Sigmoid colon (tissue), 4 donors: ENCODE results near the gene PTPRU.

Experiments
- POLR2AphosphoS5 ChIP-seq, 4 donors: sonication (generic); formaldehyde crosslinking; IDR thresholded peaks; one replicate each; pipeline ENCODE4 v1.6.1; 2017; ENCODE audit warnings: antibody characterized with exemption in 4 of 4
- TF ChIP-seq, protein P1 (sequence below), 4 experiments: fragments of 450-650 bp in 3 of 4; fragments of 200-600 bp in 1 of 4; IDR thresholded peaks; one replicate each; pipeline ENCODE4 v1.5.1; 2016 to 2019; ENCODE audit warnings: antibody characterized with exemption in 4 of 4, mild to moderate bottlenecking in 3 of 4, moderate library complexity in 2 of 4

DNA sequence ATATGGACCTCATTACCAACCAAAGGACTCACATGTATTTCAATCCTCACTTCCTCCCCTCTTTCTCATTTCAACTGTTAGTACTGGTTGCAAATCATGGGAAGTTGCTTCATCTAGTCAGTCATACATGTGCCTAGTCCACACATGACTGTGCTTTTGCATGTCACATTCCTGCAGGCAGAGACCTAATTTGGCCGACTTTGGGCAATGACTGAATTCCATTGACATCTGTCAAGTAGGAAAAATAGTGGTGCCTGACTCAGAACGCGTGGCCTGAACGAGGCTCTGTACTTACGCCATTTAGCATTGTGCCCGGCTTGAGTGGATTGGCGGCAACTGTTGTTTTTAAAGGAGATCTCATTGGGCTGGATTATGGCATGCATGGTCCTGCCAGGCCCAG is 18.0 kb downstream of the PTPRU start:
- no peak for TF ChIP-seq POLR2AphosphoS5 (IDR thresholded peaks at IDR 0.05)
- TF ChIP-seq, protein P1, sequence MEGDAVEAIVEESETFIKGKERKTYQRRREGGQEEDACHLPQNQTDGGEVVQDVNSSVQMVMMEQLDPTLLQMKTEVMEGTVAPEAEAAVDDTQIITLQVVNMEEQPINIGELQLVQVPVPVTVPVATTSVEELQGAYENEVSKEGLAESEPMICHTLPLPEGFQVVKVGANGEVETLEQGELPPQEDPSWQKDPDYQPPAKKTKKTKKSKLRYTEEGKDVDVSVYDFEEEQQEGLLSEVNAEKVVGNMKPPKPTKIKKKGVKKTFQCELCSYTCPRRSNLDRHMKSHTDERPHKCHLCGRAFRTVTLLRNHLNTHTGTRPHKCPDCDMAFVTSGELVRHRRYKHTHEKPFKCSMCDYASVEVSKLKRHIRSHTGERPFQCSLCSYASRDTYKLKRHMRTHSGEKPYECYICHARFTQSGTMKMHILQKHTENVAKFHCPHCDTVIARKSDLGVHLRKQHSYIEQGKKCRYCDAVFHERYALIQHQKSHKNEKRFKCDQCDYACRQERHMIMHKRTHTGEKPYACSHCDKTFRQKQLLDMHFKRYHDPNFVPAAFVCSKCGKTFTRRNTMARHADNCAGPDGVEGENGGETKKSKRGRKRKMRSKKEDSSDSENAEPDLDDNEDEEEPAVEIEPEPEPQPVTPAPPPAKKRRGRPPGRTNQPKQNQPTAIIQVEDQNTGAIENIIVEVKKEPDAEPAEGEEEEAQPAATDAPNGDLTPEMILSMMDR (IDR thresholded peaks at IDR 0.05), result no peak
